Loucy (cell line): ENCODE measurements around the gene IRF9.

Experiments used
- H2AFZ ChIP-seq: fragments of 200-600 bp; sonication (generic); 2 replicates; pipeline ENCODE4 v1.6.0; 2016; ENCODE audit warnings: antibody characterized with exemption, mild to moderate bottlenecking, low read length, moderate library complexity
- H3F3A ChIP-seq: fragments of 200-600 bp; 2 replicates; pipeline ENCODE4 v1.6.0; 2016; ENCODE audit warnings: antibody characterized with exemption, low read depth, mild to moderate bottlenecking
- H3K27me3 ChIP-seq: fragments of 200-600 bp; sonication (generic); 2 replicates; pipeline ENCODE4 v1.6.1; 2014; ENCODE audit warnings: low read length, mild to moderate bottlenecking; ENCODE audit not compliant: insufficient read depth, poor library complexity, severe bottlenecking
- H3K36me3 ChIP-seq: fragments of 200-600 bp; sonication (generic); 2 replicates; pipeline ENCODE4 v1.6.1; 2016; ENCODE audit warnings: low read length; ENCODE audit not compliant: insufficient read depth
- H3K4me1 ChIP-seq: fragments of 200-600 bp; sonication (generic); 2 replicates; pipeline ENCODE4 v1.5.1; 2014; ENCODE audit warnings: low read length, mild to moderate bottlenecking; ENCODE audit not compliant: insufficient read depth, poor library complexity, severe bottlenecking
- H3K4me2 ChIP-seq: fragments of 200-600 bp; sonication (generic); 2 replicates; pipeline ENCODE4 v1.6.0; 2014; ENCODE audit warnings: antibody characterized with exemption, low read length, low read depth, mild to moderate bottlenecking; ENCODE audit not compliant: poor library complexity, severe bottlenecking
- H3K4me3 ChIP-seq: fragments of 200-600 bp; sonication (generic); 2 replicates; pipeline ENCODE4 v1.5.1; 2014; ENCODE audit warnings: low read length, mild to moderate bottlenecking, mixed read lengths; ENCODE audit not compliant: poor library complexity, severe bottlenecking
- H3K79me2 ChIP-seq: fragments of 200-600 bp; sonication (generic); 2 replicates; pipeline ENCODE4 v1.6.1; 2014; ENCODE audit warnings: low read length; ENCODE audit not compliant: insufficient read depth
- H3K9ac ChIP-seq: fragments of 200-600 bp; sonication (generic); 2 replicates; pipeline ENCODE4 v1.6.0; 2014; ENCODE audit warnings: mild to moderate bottlenecking, low read depth, low read length, moderate library complexity; ENCODE audit not compliant: poor library complexity, severe bottlenecking
- H3K9me2 ChIP-seq: fragments of 200-600 bp; sonication (generic); replicated peaks from 2 replicates; pipeline ENCODE4 v1.6.1; 2016; ENCODE audit warnings: low read depth, low read length, mixed read lengths
- H3K9me3 ChIP-seq: fragments of 200-600 bp; sonication (generic); 2 replicates; pipeline ENCODE4 v1.6.1; 2014; ENCODE audit warnings: mild to moderate bottlenecking, antibody characterized with exemption, low read length, low read depth; ENCODE audit not compliant: insufficient read depth
- H4K20me1 ChIP-seq: fragments of 200-600 bp; sonication (generic); 2 replicates; pipeline ENCODE4 v1.6.0; 2014; ENCODE audit warnings: antibody characterized with exemption, low read length, mild to moderate bottlenecking; ENCODE audit not compliant: insufficient read depth, poor library complexity, severe bottlenecking
- CTCF ChIP-seq: fragments of 200-600 bp; sonication (generic); conservative IDR thresholded peaks from 2 replicates; pipeline ENCODE4 v1.5.1; 2014; ENCODE audit warnings: mild to moderate bottlenecking, antibody characterized with exemption, low read length
- EZH2phosphoT487 ChIP-seq: fragments of 200-600 bp; IDR thresholded peaks from 2 replicates; pipeline ENCODE4 v1.6.1; 2018; ENCODE audit warnings: antibody characterized with exemption, mild to moderate bottlenecking, moderate library complexity, borderline replicate concordance

IRF9 gene

DNA sequence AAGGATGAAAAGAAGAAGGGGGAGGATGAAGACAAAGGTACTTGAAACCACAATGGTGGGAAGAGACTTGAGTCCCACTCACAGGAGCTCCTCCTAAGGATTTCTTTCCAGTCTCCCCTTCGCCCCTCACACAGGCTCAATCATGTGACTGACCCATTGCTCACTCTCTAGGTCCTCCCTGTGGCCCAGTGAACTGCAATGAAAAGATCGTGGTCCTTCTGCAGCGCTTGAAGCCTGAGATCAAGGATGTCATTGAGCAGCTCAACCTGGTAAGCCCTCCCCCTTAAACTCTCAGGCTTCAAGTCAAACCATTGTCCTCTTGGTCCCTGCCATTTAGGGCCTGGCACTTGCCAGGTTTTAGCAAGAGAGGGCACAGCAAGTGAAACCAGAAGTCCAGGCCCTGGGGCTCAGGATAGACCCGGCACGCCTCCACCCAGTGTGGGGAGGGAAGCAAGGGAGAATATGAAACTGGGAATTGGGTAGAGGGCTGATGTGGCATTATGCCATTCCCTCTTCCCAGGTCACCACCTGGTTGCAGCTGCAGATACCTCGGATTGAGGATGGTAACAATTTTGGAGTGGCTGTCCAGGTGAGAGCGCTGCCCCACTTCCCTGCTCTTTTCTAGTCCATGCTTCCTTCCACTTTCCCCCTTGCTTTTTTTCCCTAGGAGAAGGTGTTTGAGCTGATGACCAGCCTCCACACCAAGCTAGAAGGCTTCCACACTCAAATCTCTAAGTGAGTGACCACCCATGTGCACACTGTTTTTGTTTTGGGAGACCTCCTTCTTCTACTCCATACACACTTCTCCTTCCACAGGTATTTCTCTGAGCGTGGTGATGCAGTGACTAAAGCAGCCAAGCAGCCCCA lies 23.3 kb upstream of the IRF9 start:
- Histone ChIP-seq H4K20me1 (peaks cover 28% of the 10 kb centered on the region), H3K9ac (peak overlapping the region; percentile 96), H3K79me2 (peaks cover 54% of the 10 kb centered on the region), H3K36me3 (peaks cover 19% of the 10 kb centered on the region), H3K9me3 (no peaks in the 10 kb centered on the region), H3K4me3 (peak overlapping the region; percentile 99), H3K27me3 (no peaks in the 10 kb centered on the region), H2AFZ (no peak overlapping the region), H3F3A (no peaks in the 10 kb centered on the region), H3K4me1 (peaks cover 45% of the 10 kb centered on the region), H3K9me2 (no peaks in the 10 kb centered on the region), H3K4me2 (peak overlapping the region; percentile 99)
- TF ChIP-seq CTCF (no peak), EZH2phosphoT487 (no peak)

- Histone ChIP-seq H3K4me1 (peaks cover 44% of the 10 kb centered on the region), H2AFZ (no peak overlapping the region), H3K9me3 (no peaks in the 10 kb centered on the region), H3K9ac (peak overlapping the region; percentile 85), H3K79me2 (peaks cover 59% of the 10 kb centered on the region), H3K9me2 (no peaks in the 10 kb centered on the region), H3K36me3 (peaks cover 19% of the 10 kb centered on the region), H3K27me3 (no peaks in the 10 kb centered on the region), H3F3A (no peaks in the 10 kb centered on the region), H4K20me1 (peaks cover 28% of the 10 kb centered on the region), H3K4me3 (peak overlapping the region; percentile 97), H3K4me2 (peak overlapping the region; percentile 99)
- TF ChIP-seq EZH2phosphoT487 (no peak), CTCF (no peak)
These were observed 22.4 kb upstream of the IRF9 start for GRCh38 chr14:24138396-24139271.

- H3K4me1 ChIP-seq = peaks cover 44% of the 10 kb centered on the region
- peaks cover 19% of the 10 kb centered on the region for H3K36me3 ChIP-seq
- H3K27me3 ChIP-seq = no peaks in the 10 kb centered on the region
- H3K4me2 ChIP-seq = peak overlapping the region; percentile 81
- peak overlapping the region; percentile 85 for H3K9ac ChIP-seq
- H2AFZ ChIP-seq = no peak overlapping the region
- H3K79me2 ChIP-seq = peaks cover 66% of the 10 kb centered on the region
- no peaks in the 10 kb centered on the region for H3K9me2 ChIP-seq
- H3F3A ChIP-seq = no peaks in the 10 kb centered on the region
- TF ChIP-seq EZH2phosphoT487 (no peak), CTCF (peak; percentile 26)
- H3K4me3 ChIP-seq = peak overlapping the region; percentile 97
- H4K20me1 ChIP-seq = peaks cover 28% of the 10 kb centered on the region
- H3K9me3 ChIP-seq = no peaks in the 10 kb centered on the region
These were observed 21.7 kb upstream of the IRF9 start for GRCh38 chr14:24139272-24139934.
